ENCODE results near the gene PPIL3. TPM values are rescaled to one million over a fixed set of nuclear protein-coding genes. Genes with fewer than 3 reads are reported as not detected.

Gene PPIL3
- total RNA-seq, 1 donor from 2014 or later, result 38.4 TPM

- DNase-seq (ENCODE audit: low read depth, low spot score), result no peak
Measured at GRCh38 chr2:200861617-200862155, 27.2 kb downstream of the PPIL3 start.

- DNase-seq (ENCODE audit: low read depth, low spot score), result no peak
Measured at GRCh38 chr2:200860092-200860795, 28.6 kb downstream of the PPIL3 start.

- no peak for DNase-seq (ENCODE audit: low read depth, low spot score)
Measured at GRCh38 chr2:200856806-200857205, 32.1 kb downstream of the PPIL3 start.

- DNase-seq (ENCODE audit: low read depth, low spot score), result no peak
Measured at GRCh38 chr2:200852605-200853004, 36.3 kb downstream of the PPIL3 start.

- no peak for DNase-seq (ENCODE audit: low read depth, low spot score)
Measured at GRCh38 chr2:200851398-200852248, 37.3 kb downstream of the PPIL3 start.

GRCh38 chr2:200850512-200851256, 38.2 kb downstream of the PPIL3 start:
- DNase-seq (ENCODE audit: low read depth, low spot score), result no peak

GRCh38 chr2:200847939-200848338, 40.9 kb downstream of the PPIL3 start:
- no peak for DNase-seq (ENCODE audit: low read depth, low spot score)

GRCh38 chr2:200847269-200847668, 41.6 kb downstream of the PPIL3 start:
- no peak for DNase-seq (ENCODE audit: low read depth, low spot score)

GRCh38 chr2:200845669-200846325, 43.1 kb downstream of the PPIL3 start:
- DNase-seq (ENCODE audit: low read depth, low spot score), result no peak

GRCh38 chr2:200845194-200845593, 43.7 kb downstream of the PPIL3 start:
- DNase-seq (ENCODE audit: low read depth, low spot score), result no peak

GRCh38 chr2:200843993-200844948, 44.6 kb downstream of the PPIL3 start:
- DNase-seq (ENCODE audit: low read depth, low spot score), result no peak

GRCh38 chr2:200839513-200839912, 49.4 kb downstream of the PPIL3 start:
- DNase-seq (ENCODE audit: low read depth, low spot score), result no peak

GRCh38 chr2:200834701-200835100, 54.2 kb downstream of the PPIL3 start:
- DNase-seq (ENCODE audit: low read depth, low spot score), result no peak

- DNase-seq (ENCODE audit: low read depth, low spot score), result no peak
Measured at GRCh38 chr2:200829258-200829655, 59.6 kb downstream of the PPIL3 start.

GRCh38 chr2:200828572-200829257, 60.2 kb downstream of the PPIL3 start:
- DNase-seq (ENCODE audit: low read depth, low spot score), result no peak

- no peak for DNase-seq (ENCODE audit: low read depth, low spot score)
Measured at GRCh38 chr2:200828104-200828503, 60.8 kb downstream of the PPIL3 start.

- no peak for DNase-seq (ENCODE audit: low read depth, low spot score)
Measured at GRCh38 chr2:200821686-200822245, 67.1 kb downstream of the PPIL3 start.

All from pulmonary artery endothelial cell (primary cell).